ENCODE data around the gene GRIP1.

Gene GRIP1

DNA sequence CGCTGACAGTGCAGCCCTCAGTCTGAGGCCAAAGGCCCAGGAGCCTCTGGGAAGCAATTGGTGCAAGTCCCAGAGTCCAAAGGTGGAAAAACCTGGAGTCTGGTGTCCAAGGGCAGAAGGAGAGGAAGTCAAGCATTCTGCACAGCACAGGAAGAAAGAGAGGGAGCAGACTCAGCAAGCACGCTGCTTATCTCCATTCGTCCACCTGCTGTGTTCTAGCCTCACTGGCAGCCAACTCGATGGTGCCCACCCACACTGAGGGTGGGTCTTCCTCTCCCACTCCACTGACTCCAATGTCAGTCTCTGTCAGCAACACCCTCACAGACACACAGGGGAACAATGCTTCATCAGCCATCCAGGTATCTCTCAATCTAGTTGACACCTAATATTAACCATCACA, 337.8 kb downstream of the GRIP1 start:
- POLR2A ChIA-PET: no interaction called here
- TF ChIP-seq, protein P1, sequence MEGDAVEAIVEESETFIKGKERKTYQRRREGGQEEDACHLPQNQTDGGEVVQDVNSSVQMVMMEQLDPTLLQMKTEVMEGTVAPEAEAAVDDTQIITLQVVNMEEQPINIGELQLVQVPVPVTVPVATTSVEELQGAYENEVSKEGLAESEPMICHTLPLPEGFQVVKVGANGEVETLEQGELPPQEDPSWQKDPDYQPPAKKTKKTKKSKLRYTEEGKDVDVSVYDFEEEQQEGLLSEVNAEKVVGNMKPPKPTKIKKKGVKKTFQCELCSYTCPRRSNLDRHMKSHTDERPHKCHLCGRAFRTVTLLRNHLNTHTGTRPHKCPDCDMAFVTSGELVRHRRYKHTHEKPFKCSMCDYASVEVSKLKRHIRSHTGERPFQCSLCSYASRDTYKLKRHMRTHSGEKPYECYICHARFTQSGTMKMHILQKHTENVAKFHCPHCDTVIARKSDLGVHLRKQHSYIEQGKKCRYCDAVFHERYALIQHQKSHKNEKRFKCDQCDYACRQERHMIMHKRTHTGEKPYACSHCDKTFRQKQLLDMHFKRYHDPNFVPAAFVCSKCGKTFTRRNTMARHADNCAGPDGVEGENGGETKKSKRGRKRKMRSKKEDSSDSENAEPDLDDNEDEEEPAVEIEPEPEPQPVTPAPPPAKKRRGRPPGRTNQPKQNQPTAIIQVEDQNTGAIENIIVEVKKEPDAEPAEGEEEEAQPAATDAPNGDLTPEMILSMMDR (IDR thresholded peaks at IDR 0.05; ENCODE audit: control extremely low read depth, extremely low read depth, low read depth, missing control alignments): no peak
- no peak for DNase-seq (ENCODE audit: extremely low spot score)
- CTCF ChIA-PET: interaction anchor here (1.3 kb wide), 1 partner anchor 11 kb away, joined by 3 read pairs; no protein-coding TSS in a partner anchor

DNA sequence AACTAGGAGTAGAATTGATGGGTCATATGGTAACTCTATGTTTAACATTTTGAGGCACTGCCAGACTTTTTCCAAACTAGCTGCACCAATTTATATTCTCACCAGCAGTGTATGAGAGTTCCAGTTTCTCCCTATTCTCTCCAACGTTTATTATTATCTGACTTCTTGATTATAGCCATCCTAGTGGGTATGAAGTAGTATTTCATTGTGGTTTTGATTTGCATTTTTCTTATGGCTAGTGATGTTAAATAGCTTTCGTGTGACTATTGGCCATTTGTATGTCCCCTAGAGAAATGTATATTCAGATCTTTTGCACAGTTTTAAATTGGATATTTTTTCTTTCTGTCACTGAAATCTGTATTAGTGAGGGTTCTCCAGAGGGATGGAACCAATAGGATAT, 338.7 kb downstream of the GRIP1 start:
- POLR2A ChIA-PET: no interaction called here
- TF ChIP-seq, protein P1 (IDR thresholded peaks at IDR 0.05; ENCODE audit: control extremely low read depth, extremely low read depth, low read depth, missing control alignments): no peak
- no peak for DNase-seq (ENCODE audit: extremely low spot score)
- CTCF ChIA-PET: interaction anchor here (1.3 kb wide), 1 partner anchor 10 kb away, joined by 3 read pairs; no protein-coding TSS in a partner anchor

DNA sequence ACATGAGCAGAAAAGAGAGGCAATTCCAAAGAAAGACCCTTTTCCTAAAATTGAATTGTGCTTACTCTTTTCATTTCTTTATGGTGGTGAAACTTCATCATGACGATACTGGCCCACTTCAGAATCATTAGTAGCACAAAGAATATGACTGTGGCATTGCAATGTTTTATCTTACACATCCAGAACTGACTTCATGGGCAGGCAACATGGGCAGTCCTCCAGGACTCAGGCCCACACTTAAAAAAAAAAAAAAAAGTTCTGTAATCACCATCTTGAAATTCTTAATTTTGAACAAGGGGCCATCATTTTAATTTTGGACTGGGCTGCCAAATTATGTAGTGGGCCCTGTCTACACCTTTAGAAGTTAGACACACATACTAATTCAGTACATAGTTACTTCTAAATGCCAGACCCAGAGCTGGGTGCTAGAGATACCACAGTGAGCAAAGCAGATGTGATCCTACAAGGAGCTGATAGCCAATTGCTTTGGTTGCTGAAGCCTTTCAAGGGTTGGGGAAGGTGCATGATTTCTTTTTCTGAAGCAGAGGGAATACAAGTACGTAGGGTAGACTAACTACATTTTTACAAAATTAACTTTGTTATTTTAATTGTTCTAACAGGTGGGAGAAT, 341.4 kb downstream of the GRIP1 start:
- CTCF ChIA-PET: no interaction called here
- POLR2A ChIA-PET: no interaction called here

DNA sequence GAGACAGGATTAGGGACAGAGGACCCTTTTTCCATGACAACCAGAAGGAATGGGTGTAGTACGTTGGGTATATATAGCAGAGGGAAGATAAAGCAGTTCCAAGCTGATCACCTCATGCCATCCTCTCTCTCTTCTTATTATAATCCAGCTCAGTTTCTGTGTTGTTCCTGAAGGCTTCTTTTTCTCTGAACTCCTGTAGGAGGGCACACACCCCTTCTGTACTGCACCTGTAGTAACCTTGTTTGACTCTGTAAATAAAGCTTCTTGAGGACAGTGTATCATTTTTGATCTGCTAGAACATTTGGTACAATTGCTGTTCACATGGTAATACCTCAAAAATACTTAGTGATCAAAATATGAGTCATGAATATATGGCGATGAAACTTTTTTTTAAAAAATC, 343.1 kb downstream of the GRIP1 start:
- POLR2A ChIA-PET: no interaction called here
- CTCF ChIA-PET: interaction anchor here (1.1 kb wide), 1 partner anchor 17 kb away, joined by 3 read pairs; no protein-coding TSS in a partner anchor
- DNase-seq (ENCODE audit: extremely low spot score): no peak
- TF ChIP-seq, protein P1 (IDR thresholded peaks at IDR 0.05; ENCODE audit: control extremely low read depth, extremely low read depth, low read depth, missing control alignments): no peak

More for the DNA sequence above, 341.4 kb downstream of the GRIP1 start:
- TF ChIP-seq, protein P1 (IDR thresholded peaks at IDR 0.05; ENCODE audit: control extremely low read depth, extremely low read depth, low read depth, missing control alignments): no peak
- no peak for DNase-seq (ENCODE audit: extremely low spot score)

DNA sequence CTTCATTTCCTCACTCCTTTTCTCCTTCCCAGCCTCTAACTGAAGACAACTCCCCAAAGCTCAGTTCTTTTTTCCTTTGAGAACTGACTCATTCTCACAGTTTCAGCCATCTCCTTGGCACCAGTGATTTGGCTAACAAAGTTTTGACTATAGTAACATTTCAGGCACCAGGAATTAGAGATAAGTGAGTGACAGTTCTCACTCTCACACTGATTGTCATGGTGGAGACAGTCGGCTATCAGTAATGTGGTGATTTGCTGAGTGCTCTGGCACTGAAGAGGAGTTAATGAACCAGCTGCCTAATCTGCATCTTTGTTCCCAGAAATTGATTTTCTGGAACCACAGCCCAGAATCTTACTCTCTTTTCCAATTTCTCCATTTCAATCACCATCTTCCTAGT, 347.1 kb downstream of the GRIP1 start:
- CTCF ChIA-PET: interaction anchor here (1.4 kb wide), 1 partner anchor 16 kb away, joined by 3 read pairs; no protein-coding TSS in a partner anchor
- TF ChIP-seq, protein P1 (IDR thresholded peaks at IDR 0.05; ENCODE audit: control extremely low read depth, extremely low read depth, low read depth, missing control alignments): no peak
- POLR2A ChIA-PET: no interaction called here
- DNase-seq (ENCODE audit: extremely low spot score): no peak

DNA sequence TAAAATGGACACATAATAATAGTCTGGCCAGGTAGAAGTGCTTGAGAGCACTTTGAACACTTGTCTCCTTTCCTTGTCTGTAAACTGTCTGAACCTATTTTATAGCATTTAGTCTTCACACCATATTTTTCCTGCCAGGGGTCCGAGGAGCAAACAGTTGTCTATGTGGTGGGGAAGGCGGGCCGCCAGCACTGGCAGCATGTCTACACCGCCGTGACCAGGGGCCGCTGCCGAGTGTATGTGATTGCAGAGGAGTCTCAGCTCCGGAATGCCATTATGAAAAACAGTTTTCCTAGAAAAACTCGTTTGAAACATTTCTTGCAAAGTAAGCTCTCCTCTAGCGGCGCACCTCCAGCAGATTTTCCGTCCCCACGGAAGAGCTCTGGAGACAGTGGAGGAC, 347.9 kb downstream of the GRIP1 start:
- TF ChIP-seq, protein P1 (IDR thresholded peaks at IDR 0.05; ENCODE audit: control extremely low read depth, extremely low read depth, low read depth, missing control alignments): no peak
- CTCF ChIA-PET: interaction anchor here (1.4 kb wide), 1 partner anchor 15 kb away, joined by 3 read pairs; no protein-coding TSS in a partner anchor
- POLR2A ChIA-PET: no interaction called here
- no peak for DNase-seq (ENCODE audit: extremely low spot score)
